ENCODE measurements around the gene POMGNT2. TPM values are rescaled to one million over a fixed set of nuclear protein-coding genes. Genes with fewer than 3 reads are reported as not detected.

Gene POMGNT2
- total and polyA plus RNA-seq, 2 of the 8 experiments (the other 6 are each of a cell fraction or from before 2014, with no cell fraction given), result 13.6 to 35.7 TPM

- POLR2A ChIA-PET (ENCODE audit: partially characterized antibody), result no interaction called here
- TF ChIP-seq BRCA1 (IDR thresholded peaks at IDR 0.05; ENCODE audit: low read depth, low read length) (no peak), GABPA (IDR thresholded peaks at IDR 0.05; ENCODE audit: borderline replicate concordance, insufficient read depth, low read length) (no peak), NRF1 (IDR thresholded peaks at IDR 0.05; ENCODE audit: low read depth, low read length) (no peak), ATF2 (IDR thresholded peaks at IDR 0.05; ENCODE audit: low read length) (no peak), POU5F1 (IDR thresholded peaks at IDR 0.05; ENCODE audit: low read depth, low read length) (no peak), YY1 (IDR thresholded peaks at IDR 0.05; ENCODE audit: low read depth, low read length) (no peak), SP2 (IDR thresholded peaks at IDR 0.05; ENCODE audit: low read length) (no peak), GTF2F1 (IDR thresholded peaks at IDR 0.05; ENCODE audit: borderline replicate concordance, low read depth, low read length) (no peak), FOSL1 (IDR thresholded peaks at IDR 0.05; ENCODE audit: insufficient read depth, low read depth, low read length) (no peak), CTCF (IDR thresholded peaks at IDR 0.05; ENCODE audit: control extremely low read depth in 1 of 3, insufficient read depth in 1 of 3, low read depth in 1 of 3, low read length in 3 of 3) (no peak)
Observed at GRCh38 chr3:43094381-43094780, 11.5 kb downstream of the POMGNT2 start.

More at GRCh38 chr3:43094381-43094780, 11.5 kb downstream of the POMGNT2 start:
- no peak overlapping the region for H2BK120ac ChIP-seq (replicated peaks; ENCODE audit: low read depth, low read length)
- WGBS, 2 experiments (ENCODE audit: extremely low coverage in 1 of 2, insufficient coverage in 1 of 2, insufficient read length in 1 of 2, insufficient replicate concordance in 2 of 2, low coverage in 1 of 2, low lambda C conversion rate in 2 of 2, missing lambda C conversion rate in 1 of 2), result 78% methylated on average over 2 of the region's 2 CpGs; no CpG with 5 or more reads in 1 of the 2 experiments
- no peak overlapping the region for H3K4ac ChIP-seq (replicated peaks; ENCODE audit: insufficient read length, low read depth, low read length)
- H2BK5ac ChIP-seq (ENCODE audit: low read depth, low read length), result no peak overlapping the region; the same call in 1 of the 2 replicates
- H2BK20ac ChIP-seq (ENCODE audit: low read length), result no peak overlapping the region
- H3K79me2 ChIP-seq (ENCODE audit: control insufficient read depth in 1 of 2, insufficient read depth in 2 of 2, low read length in 2 of 2), result no peaks in the 10 kb centered on the region
- H3K27me3 ChIP-seq (replicated peaks in 1 of 4; ENCODE audit: control insufficient read depth in 3 of 4, extremely low read depth in 1 of 4, insufficient read depth in 3 of 4, low read length in 3 of 4), result no peaks in the 10 kb centered on the region
- H3K4me1 ChIP-seq (replicated peaks in 1 of 4; ENCODE audit: control insufficient read depth in 3 of 4, insufficient read depth in 4 of 4, low read length in 3 of 4), result no peaks in the 10 kb centered on the region
- H4K91ac ChIP-seq (replicated peaks; ENCODE audit: insufficient read length, low read length), result no peak overlapping the region
- no peak overlapping the region for H2BK12ac ChIP-seq (ENCODE audit: low read depth, low read length)
- no peak overlapping the region for H4K5ac ChIP-seq (ENCODE audit: insufficient read length, low read depth, low read length)
- no peak overlapping the region for H3K56ac ChIP-seq (replicated peaks; ENCODE audit: insufficient read length, low read depth, low read length)
- CTCF ChIA-PET (ENCODE audit: partially characterized antibody), result no interaction called here
- H3K14ac ChIP-seq (ENCODE audit: insufficient read length), result no peak overlapping the region
- H2AK5ac ChIP-seq (ENCODE audit: low read depth, low read length), result no peak overlapping the region
- no peaks in the 10 kb centered on the region; the same call in none of the 2 replicates for H3K79me1 ChIP-seq (ENCODE audit: low read depth, low read length)
- no peak overlapping the region for H3K9ac ChIP-seq (replicated peaks in 1 of 4; ENCODE audit: extremely low read depth in 1 of 4, low read depth in 3 of 4, low read length in 3 of 4)
- H3K36me3 ChIP-seq (ENCODE audit: control insufficient read depth in 2 of 4, insufficient read depth in 4 of 4, low read length in 3 of 4), result no peaks in the 10 kb centered on the region
- H3K27ac ChIP-seq (ENCODE audit: low read depth, low read length), result no peak overlapping the region
- no peak overlapping the region for H4K8ac ChIP-seq (ENCODE audit: extremely low read depth, insufficient read depth, low read length)
- no peak overlapping the region for H2BK15ac ChIP-seq (ENCODE audit: low read length)
- no peak overlapping the region for H2AFZ ChIP-seq (ENCODE audit: low read length)
- H3K4me3 ChIP-seq (ENCODE audit: extremely low read depth in 1 of 4, insufficient read depth in 2 of 4, low read depth in 3 of 4, low read length in 4 of 4), result no peak overlapping the region
- H3K23ac ChIP-seq (ENCODE audit: insufficient read length), result no peak overlapping the region
- DNase-seq (ENCODE audit: low read depth in 1 of 2, low spot score in 2 of 2) (no peak), FAIRE-seq (no peak)
- H3K9me3 ChIP-seq (ENCODE audit: insufficient read depth in 2 of 2, low read depth in 1 of 2, low read length in 1 of 2), result no peaks in the 10 kb centered on the region
- H3K23me2 ChIP-seq (ENCODE audit: low read depth, low read length), result no peaks in the 10 kb centered on the region
- no peak overlapping the region for H3K4me2 ChIP-seq (ENCODE audit: insufficient read depth in 1 of 2, low read depth in 2 of 2, low read length in 2 of 2)
- H3K18ac ChIP-seq (ENCODE audit: extremely low read depth, low read length), result no peak overlapping the region
- H4K20me1 ChIP-seq (replicated peaks in 1 of 2; ENCODE audit: control insufficient read depth in 1 of 2, insufficient read depth in 2 of 2, low read length in 2 of 2), result peaks cover 0 to 4% of the 10 kb centered on the region in 2 experiments
